ENCODE results near the gene TMED1. TPM values are rescaled to one million over a fixed set of nuclear protein-coding genes. Genes with fewer than 3 reads are reported as not detected.

Gene TMED1
- total and polyA plus RNA-seq, 9 of the 15 experiments (the other 6 are each of a cell fraction or from before 2014, with no cell fraction given) = 0.86 to 30.2 (median 23.5) TPM

- TF ChIP-seq ZBTB40 (IDR thresholded peaks at IDR 0.05) (no peak; the same call in 1 of the 2 replicates), ZBTB40 (CRISPR knock-in tag; IDR thresholded peaks at IDR 0.05) (peak; percentile 73), POLR2AphosphoS2 (IDR thresholded peaks at IDR 0.05; ENCODE audit: low read length) (no peak), PHTF2 (CRISPR knock-in tag; IDR thresholded peaks at IDR 0.05) (no peak), TGIF2 (CRISPR knock-in tag; IDR thresholded peaks at IDR 0.05) (peak; percentile 86; the same call in 1 of the 2 replicates), NFRKB (IDR thresholded peaks at IDR 0.05; ENCODE audit: low read depth) (peak; percentile 19; the same call in 1 of the 2 replicates), SRSF7 (optimal IDR thresholded peaks at IDR 0.05; ENCODE audit: low read depth, low read length) (no peak), ATF2 (CRISPR knock-in tag; IDR thresholded peaks at IDR 0.05) (no peak), ZNF764 (CRISPR knock-in tag; IDR thresholded peaks at IDR 0.05; ENCODE audit: low read depth) (no peak), ZNF324 (CRISPR knock-in tag; IDR thresholded peaks at IDR 0.05) (no peak), TCF7 (IDR thresholded peaks at IDR 0.05; ENCODE audit: borderline replicate concordance) (no peak), HMG20B (CRISPR knock-in tag; IDR thresholded peaks at IDR 0.05) (no peak), MLX (CRISPR knock-in tag; conservative IDR thresholded peaks at IDR 0.05) (peak in 1 of 2 experiments; percentile 97; a peak in 3 of 4 replicates)
Measured at GRCh38 chr19:10836479-10837330, 693 bp upstream of the TMED1 start (continued).

Measured in K562 (cell line).